ENCODE data around the gene RNF125. TPM values are rescaled to one million over a fixed set of nuclear protein-coding genes. Genes with fewer than 3 reads are reported as not detected.
"Not testable (repeated sequence)": the region's sequence is repeated elsewhere in the genome, so short reads cannot be mapped to it uniquely, and the experiment has no call there.

The RNF125 gene
- total and polyA plus RNA-seq, 2 experiments from 2014 or later, result 11.4 to 29.2 TPM

DNA sequence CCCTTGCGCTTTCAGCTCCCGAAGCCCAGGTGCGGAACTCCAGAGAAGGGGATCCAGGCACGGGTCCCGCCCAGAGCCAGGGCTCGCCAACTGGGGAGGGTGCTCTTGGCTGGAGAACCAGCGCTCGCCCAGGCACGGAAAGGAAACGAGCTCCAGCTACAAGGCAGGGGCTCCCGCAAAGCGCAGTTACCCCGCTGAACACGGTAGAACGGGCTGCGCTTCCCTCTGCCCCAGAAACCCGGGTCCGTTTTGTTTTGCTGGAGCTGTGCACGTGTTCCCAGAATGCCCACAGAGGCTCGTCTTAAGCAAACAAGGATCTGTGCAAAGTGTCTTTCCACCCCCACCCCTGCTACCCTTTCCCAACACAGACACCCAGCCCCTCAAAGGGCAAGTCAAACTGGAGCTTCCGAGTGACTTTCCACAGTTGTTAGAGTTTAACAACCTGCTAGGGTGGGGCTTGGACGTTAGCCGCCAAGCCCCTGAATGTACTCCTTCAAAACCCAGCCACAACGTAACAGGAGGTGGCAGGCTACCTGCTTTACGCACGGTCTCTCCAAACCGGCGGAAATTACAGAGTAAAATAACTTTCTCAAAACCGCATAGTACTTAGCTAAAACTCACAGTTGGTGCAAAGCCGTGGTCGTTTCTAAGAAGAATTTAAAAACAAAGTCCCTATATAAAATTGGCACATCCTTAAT is 775 bp downstream of the RNF125 start:
- Histone ChIP-seq H3K27me3 (ENCODE audit: insufficient read depth) (peaks cover 13% of the 10 kb centered on the region; the same call in 1 of the 2 replicates), H3F3A (replicated peaks; ENCODE audit: low read depth) (peaks cover 23% of the 10 kb centered on the region), H3K79me2 (replicated peaks; ENCODE audit: insufficient read depth) (peaks cover 40% of the 10 kb centered on the region), H2AFZ (peak overlapping the region; percentile 95), H3K27ac (ENCODE audit: low read depth) (0 out of 2 replicates have a peak overlapping the region, but pooled peaks have one; percentile 67), H3K9me2 (ENCODE audit: insufficient read depth) (no peaks in the 10 kb centered on the region), H3K36me3 (ENCODE audit: insufficient read depth) (no peaks in the 10 kb centered on the region), H4K20me1 (replicated peaks; ENCODE audit: insufficient read depth) (no peaks in the 10 kb centered on the region), H3K4me3 (peak overlapping the region; percentile 90), H3K4me1 (ENCODE audit: insufficient read depth) (peaks cover 23% of the 10 kb centered on the region), H3K4me2 (peak overlapping the region; percentile 86)
- Mint-ChIP-seq H3K27me3 (ENCODE audit: insufficient read depth, low read depth, poor library complexity) (peaks cover 20% of the 10 kb centered on the region), H3K4me3 (peak overlapping the region; percentile 95), H3K36me3 (ENCODE audit: low read depth) (peaks cover 4% of the 10 kb centered on the region; the same call in 2 of the 3 replicates), H3K9me3 (no peaks in the 10 kb centered on the region), H3K27ac (no peak overlapping the region), H3K4me1 (peaks cover 26% of the 10 kb centered on the region)
- ATAC-seq, result peak; percentile 38
- TF ChIP-seq, protein P1, sequence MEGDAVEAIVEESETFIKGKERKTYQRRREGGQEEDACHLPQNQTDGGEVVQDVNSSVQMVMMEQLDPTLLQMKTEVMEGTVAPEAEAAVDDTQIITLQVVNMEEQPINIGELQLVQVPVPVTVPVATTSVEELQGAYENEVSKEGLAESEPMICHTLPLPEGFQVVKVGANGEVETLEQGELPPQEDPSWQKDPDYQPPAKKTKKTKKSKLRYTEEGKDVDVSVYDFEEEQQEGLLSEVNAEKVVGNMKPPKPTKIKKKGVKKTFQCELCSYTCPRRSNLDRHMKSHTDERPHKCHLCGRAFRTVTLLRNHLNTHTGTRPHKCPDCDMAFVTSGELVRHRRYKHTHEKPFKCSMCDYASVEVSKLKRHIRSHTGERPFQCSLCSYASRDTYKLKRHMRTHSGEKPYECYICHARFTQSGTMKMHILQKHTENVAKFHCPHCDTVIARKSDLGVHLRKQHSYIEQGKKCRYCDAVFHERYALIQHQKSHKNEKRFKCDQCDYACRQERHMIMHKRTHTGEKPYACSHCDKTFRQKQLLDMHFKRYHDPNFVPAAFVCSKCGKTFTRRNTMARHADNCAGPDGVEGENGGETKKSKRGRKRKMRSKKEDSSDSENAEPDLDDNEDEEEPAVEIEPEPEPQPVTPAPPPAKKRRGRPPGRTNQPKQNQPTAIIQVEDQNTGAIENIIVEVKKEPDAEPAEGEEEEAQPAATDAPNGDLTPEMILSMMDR (conservative IDR thresholded peaks at IDR 0.05; ENCODE audit: low read depth in 2 of 2), result peak; percentile 13 to 22; a peak in 1 of 4 replicates
- TF ChIP-seq EZH2 (IDR thresholded peaks at IDR 0.05; ENCODE audit: low read depth, unreplicated experiment), result no peak
- TF ChIP-seq, protein P2, sequence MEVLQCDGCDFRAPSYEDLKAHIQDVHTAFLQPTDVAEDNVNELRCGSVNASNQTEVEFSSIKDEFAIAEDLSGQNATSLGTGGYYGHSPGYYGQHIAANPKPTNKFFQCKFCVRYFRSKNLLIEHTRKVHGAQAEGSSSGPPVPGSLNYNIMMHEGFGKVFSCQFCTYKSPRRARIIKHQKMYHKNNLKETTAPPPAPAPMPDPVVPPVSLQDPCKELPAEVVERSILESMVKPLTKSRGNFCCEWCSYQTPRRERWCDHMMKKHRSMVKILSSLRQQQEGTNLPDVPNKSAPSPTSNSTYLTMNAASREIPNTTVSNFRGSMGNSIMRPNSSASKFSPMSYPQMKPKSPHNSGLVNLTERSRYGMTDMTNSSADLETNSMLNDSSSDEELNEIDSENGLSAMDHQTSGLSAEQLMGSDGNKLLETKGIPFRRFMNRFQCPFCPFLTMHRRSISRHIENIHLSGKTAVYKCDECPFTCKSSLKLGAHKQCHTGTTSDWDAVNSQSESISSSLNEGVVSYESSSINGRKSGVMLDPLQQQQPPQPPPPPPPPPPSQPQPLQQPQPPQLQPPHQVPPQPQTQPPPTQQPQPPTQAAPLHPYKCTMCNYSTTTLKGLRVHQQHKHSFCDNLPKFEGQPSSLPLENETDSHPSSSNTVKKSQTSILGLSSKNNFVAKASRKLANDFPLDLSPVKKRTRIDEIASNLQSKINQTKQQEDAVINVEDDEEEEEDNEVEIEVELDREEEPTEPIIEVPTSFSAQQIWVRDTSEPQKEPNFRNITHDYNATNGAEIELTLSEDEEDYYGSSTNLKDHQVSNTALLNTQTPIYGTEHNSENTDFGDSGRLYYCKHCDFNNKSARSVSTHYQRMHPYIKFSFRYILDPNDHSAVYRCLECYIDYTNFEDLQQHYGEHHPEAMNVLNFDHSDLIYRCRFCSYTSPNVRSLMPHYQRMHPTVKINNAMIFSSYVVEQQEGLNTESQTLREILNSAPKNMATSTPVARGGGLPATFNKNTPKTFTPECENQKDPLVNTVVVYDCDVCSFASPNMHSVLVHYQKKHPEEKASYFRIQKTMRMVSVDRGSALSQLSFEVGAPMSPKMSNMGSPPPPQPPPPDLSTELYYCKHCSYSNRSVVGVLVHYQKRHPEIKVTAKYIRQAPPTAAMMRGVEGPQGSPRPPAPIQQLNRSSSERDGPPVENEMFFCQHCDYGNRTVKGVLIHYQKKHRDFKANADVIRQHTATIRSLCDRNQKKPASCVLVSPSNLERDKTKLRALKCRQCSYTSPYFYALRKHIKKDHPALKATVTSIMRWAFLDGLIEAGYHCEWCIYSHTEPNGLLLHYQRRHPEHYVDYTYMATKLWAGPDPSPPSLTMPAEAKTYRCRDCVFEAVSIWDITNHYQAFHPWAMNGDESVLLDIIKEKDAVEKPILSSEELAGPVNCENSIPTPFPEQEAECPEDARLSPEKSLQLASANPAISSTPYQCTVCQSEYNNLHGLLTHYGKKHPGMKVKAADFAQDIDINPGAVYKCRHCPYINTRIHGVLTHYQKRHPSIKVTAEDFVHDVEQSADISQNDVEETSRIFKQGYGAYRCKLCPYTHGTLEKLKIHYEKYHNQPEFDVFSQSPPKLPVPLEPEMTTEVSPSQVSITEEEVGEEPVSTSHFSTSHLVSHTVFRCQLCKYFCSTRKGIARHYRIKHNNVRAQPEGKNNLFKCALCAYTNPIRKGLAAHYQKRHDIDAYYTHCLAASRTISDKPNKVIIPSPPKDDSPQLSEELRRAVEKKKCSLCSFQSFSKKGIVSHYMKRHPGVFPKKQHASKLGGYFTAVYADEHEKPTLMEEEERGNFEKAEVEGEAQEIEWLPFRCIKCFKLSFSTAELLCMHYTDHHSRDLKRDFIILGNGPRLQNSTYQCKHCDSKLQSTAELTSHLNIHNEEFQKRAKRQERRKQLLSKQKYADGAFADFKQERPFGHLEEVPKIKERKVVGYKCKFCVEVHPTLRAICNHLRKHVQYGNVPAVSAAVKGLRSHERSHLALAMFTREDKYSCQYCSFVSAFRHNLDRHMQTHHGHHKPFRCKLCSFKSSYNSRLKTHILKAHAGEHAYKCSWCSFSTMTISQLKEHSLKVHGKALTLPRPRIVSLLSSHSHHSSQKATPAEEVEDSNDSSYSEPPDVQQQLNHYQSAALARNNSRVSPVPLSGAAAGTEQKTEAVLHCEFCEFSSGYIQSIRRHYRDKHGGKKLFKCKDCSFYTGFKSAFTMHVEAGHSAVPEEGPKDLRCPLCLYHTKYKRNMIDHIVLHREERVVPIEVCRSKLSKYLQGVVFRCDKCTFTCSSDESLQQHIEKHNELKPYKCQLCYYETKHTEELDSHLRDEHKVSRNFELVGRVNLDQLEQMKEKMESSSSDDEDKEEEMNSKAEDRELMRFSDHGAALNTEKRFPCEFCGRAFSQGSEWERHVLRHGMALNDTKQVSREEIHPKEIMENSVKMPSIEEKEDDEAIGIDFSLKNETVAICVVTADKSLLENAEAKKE (CRISPR knock-in tag; IDR thresholded peaks at IDR 0.05), result no peak
- DNase-seq (ENCODE audit: low spot score), result peak; percentile 62

DNA sequence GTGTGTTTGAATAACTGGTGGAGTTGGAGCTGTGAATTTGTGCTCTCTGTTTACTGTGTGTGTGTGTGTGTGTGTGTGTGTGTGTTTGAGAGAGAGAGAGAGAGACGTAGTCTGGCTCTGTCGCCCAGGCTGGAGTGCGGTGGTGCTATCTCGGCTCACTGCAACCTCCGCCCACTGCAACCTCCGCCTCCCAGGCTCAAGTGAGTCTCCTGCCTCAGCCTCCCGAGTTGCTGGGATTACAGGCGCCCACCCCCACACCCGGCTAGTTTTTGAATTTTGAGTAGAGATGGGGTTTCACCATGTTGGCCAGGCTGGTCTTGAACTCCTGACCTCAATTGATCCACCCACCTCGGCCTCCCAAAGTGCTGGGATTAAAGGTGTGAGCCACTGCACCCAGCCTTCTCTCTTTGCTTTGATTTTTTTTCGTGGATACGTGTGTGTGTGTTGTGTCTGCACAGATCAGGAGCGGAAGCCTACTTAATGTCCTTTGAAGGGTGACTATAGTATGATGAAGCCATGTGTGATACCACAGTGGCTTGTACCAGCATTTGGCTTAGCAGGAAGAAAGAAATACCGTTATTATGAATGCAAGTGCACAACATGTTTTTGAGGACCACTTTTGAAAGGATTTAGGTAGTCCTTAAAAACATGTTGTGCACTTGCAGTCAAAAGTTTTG is 1.5 kb downstream of the RNF125 start:
- Histone ChIP-seq H2AFZ (peak overlapping the region; percentile 95; the same call in 1 of the 2 replicates), H3K27me3 (ENCODE audit: insufficient read depth) (peaks cover 13% of the 10 kb centered on the region; the same call in 1 of the 2 replicates), H3K79me2 (replicated peaks; ENCODE audit: insufficient read depth) (peaks cover 40% of the 10 kb centered on the region), H3F3A (replicated peaks; ENCODE audit: low read depth) (peaks cover 23% of the 10 kb centered on the region), H3K4me1 (ENCODE audit: insufficient read depth) (peaks cover 23% of the 10 kb centered on the region), H3K4me2 (peak overlapping the region; percentile 86), H3K4me3 (peak overlapping the region; percentile 90)
- Mint-ChIP-seq H3K27me3 (ENCODE audit: insufficient read depth, low read depth, poor library complexity) (peaks cover 20% of the 10 kb centered on the region), H3K4me1 (peaks cover 26% of the 10 kb centered on the region), H3K4me3 (peak overlapping the region; percentile 95)
- not testable (repeated sequence) for H3K27ac Mint-ChIP-seq; H4K20me1 ChIP-seq (replicated peaks; ENCODE audit: insufficient read depth); H3K9me3 Mint-ChIP-seq; DNase-seq (ENCODE audit: low spot score); H3K9me2 ChIP-seq (ENCODE audit: insufficient read depth); ATAC-seq; H3K36me3 ChIP-seq (ENCODE audit: insufficient read depth); H3K27ac ChIP-seq (ENCODE audit: low read depth); H3K36me3 Mint-ChIP-seq (ENCODE audit: low read depth)

Measured in GM23338 (cell line).